ENCODE data around the gene VPS26B. TPM values are rescaled to one million over a fixed set of nuclear protein-coding genes. Genes with fewer than 3 reads are reported as not detected.
A peak's percentile ranks its signal among the peaks of the same experiment; 100 is the strongest.

Gene VPS26B
- polyA plus RNA-seq, 1 experiment: 48.8 TPM

DNA sequence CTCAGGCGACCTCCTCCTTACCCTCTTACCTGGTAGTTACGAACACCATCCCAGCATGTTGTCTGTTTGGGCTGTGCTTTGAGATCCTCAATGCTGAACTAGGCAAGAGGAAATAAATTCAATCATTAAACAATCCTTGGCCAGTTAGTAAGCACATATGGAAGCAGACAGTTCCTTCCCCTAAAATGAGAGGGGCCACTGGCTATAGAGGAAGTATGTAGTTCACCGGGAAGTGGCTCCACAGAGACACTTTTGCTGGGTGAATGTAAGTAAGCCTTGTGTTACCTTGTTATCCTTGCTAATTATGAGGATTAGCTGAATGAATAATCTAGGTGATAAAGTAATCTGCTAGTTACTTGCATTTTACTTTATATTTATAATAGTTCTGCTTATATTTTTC, 25.8 kb downstream of the VPS26B start:
- POLR2A ChIA-PET: no interaction called here
- H3K27me3 ChIP-seq (ENCODE audit: control insufficient read depth, insufficient read depth, low read length): no peaks in the 10 kb centered on the region

DNA sequence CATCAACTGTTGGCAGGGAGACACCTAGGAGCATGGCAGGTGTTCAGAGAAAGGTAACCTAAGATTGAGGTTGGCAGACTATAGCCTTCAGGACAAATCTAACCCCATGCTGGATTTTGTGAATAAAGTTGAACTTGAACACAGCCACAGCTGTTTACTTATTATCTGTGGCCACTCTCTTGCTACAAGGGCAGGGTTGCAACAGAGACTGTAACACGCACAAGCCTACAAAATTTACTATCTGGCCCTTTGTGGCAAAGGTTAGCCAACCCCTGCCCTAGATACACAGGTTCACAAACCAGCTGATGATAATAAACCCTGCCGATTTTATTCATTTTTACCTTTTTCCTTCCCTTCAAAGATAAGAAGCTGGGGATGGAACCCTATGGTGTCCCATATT, 26.2 kb downstream of the VPS26B start:
- H3K4me3 ChIP-seq (ENCODE audit: low read depth, low read length): no peak overlapping the region
- TF ChIP-seq CTCF (IDR thresholded peaks at IDR 0.05; ENCODE audit: insufficient read depth, low read depth, low read length): no peak
- CTCF ChIA-PET: interaction anchor here (1.2 kb wide), 1 partner anchor 11 kb away, joined by 4 read pairs; no protein-coding TSS in a partner anchor
- H3K36me3 ChIP-seq (ENCODE audit: control insufficient read depth, insufficient read depth, low read length): peaks cover 14% of the 10 kb centered on the region
- DNase-seq (ENCODE audit: low read depth): no peak
- H3K27me3 ChIP-seq (ENCODE audit: control insufficient read depth, insufficient read depth, low read length): no peaks in the 10 kb centered on the region
- POLR2A ChIA-PET: no interaction called here

More for the DNA sequence above, 25.8 kb downstream of the VPS26B start:
- CTCF ChIA-PET: interaction anchor here (1.2 to 1.7 kb wide), 2 partner anchors 11 to 43 kb away, joined by 4 to 7 read pairs; no protein-coding TSS in a partner anchor
- Histone ChIP-seq H3K4me3 (ENCODE audit: low read depth, low read length) (no peak overlapping the region), H3K36me3 (ENCODE audit: control insufficient read depth, insufficient read depth, low read length) (peaks cover 17% of the 10 kb centered on the region)
- DNase-seq (ENCODE audit: low read depth): no peak
- TF ChIP-seq CTCF (IDR thresholded peaks at IDR 0.05; ENCODE audit: insufficient read depth, low read depth, low read length): no peak

GRCh38 chr11:134252346-134253187, 28.1 kb downstream of the VPS26B start:
- CTCF ChIA-PET: interaction anchor here (1.4 to 1.7 kb wide), 3 partner anchors 8 to 23 kb away, joined by 4 read pairs; no protein-coding TSS in a partner anchor
- no peaks in the 10 kb centered on the region for H3K27me3 ChIP-seq (ENCODE audit: control insufficient read depth, insufficient read depth, low read length)
- DNase-seq (ENCODE audit: low read depth): no peak
- peak overlapping the region; percentile 96 for H3K4me3 ChIP-seq (ENCODE audit: low read depth, low read length)
- TF ChIP-seq CTCF (IDR thresholded peaks at IDR 0.05; ENCODE audit: insufficient read depth, low read depth, low read length): no peak
- peaks cover 7% of the 10 kb centered on the region for H3K36me3 ChIP-seq (ENCODE audit: control insufficient read depth, insufficient read depth, low read length)
- POLR2A ChIA-PET: no interaction called here

GRCh38 chr11:134253188-134253993, 28.9 kb downstream of the VPS26B start, which contains the start of the genes ACAD8 and THYN1:
ACAD8 (plus strand) TSS chr11:134253568; CDS start chr11:134253601, 33 bp downstream.
THYN1 (minus strand) TSS chr11:134253352; CDS start chr11:134252882, 470 bp downstream.
- Histone ChIP-seq H3K36me3 (ENCODE audit: control insufficient read depth, insufficient read depth, low read length) (peaks cover 6% of the 10 kb centered on the region), H3K4me3 (ENCODE audit: low read depth, low read length) (peak within 1 kb of the TSS; percentile 96), H3K27me3 (ENCODE audit: control insufficient read depth, insufficient read depth, low read length) (no peaks in the 10 kb centered on the region)
- TF ChIP-seq CTCF (IDR thresholded peaks at IDR 0.05; ENCODE audit: insufficient read depth, low read depth, low read length): 0 out of 2 replicates have a peak, but pooled peaks have one; percentile 6
- ChIA-PET POLR2A (interaction anchor here (0.6 kb wide), 1 partner anchor 29 kb away, joined by 3 read pairs; the partner anchor contains the start of gene VPS26B), CTCF (interaction anchor here (1.4 to 1.7 kb wide), 3 partner anchors 9 to 14 kb away, joined by 4 to 7 read pairs (median 4); no protein-coding TSS in a partner anchor)
- DNase-seq (ENCODE audit: low read depth): peak; percentile 72

Measured in BJ (cell line).